IPS-18c (cell line): ENCODE data around the gene DPYSL4.
A peak's percentile ranks its signal among the peaks of the same experiment; 100 is the strongest.
"Not testable (repeated sequence)": the region's sequence is repeated elsewhere in the genome, so short reads cannot be mapped to it uniquely, and the experiment has no call there.

ENCODE experiments used
- H3K4me3 ChIP-seq: 2 replicates; pipeline ENCODE4 v1.7.0; 2013; ENCODE audit warnings: low read depth, mild to moderate bottlenecking, low read length, moderate library complexity; ENCODE audit not compliant: insufficient read depth
- H3K9me3 ChIP-seq: one replicate; pipeline ENCODE4 v1.6.1; 2013; ENCODE audit warnings: mild to moderate bottlenecking, low read length, moderate library complexity; ENCODE audit not compliant: control insufficient read depth, insufficient read depth

Gene DPYSL4

GRCh38 chr10:132158823-132159222 lies 27.9 kb upstream of the DPYSL4 start:
- Histone ChIP-seq H3K4me3 (no peak overlapping the region), H3K9me3 (peaks cover 2% of the 10 kb centered on the region)

GRCh38 chr10:132159302-132160230 lies 27.2 kb upstream of the DPYSL4 start:
- not testable (repeated sequence) for H3K4me3 ChIP-seq, H3K9me3 ChIP-seq

DNA sequence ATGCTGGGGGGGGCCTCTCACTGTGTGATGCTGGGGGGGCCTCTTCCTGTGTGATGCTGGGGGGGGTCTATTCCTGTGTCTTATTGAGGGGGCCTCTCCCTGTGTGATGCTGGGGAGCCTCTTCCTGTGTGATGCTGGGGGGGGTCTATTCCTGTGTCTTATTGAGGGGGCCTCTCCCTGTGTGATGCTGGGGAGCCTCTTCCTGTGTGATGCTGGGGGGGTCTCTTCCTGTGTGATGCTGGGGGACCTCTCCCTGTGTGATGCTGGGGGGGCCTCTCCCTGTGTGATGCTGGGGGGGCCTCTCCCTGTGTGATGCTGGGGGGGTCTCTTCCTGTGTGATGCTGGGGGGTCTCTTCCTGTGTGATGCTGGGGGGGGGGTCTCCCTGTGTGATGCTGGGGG lies 26.5 kb upstream of the DPYSL4 start:
- not testable (repeated sequence) for H3K4me3 ChIP-seq, H3K9me3 ChIP-seq

- not testable (repeated sequence) for H3K4me3 ChIP-seq, H3K9me3 ChIP-seq
Observed at GRCh38 chr10:132160834-132161622, 25.7 kb upstream of the DPYSL4 start.

- no peaks in the 10 kb centered on the region for H3K9me3 ChIP-seq
- H3K4me3 ChIP-seq, result no peak overlapping the region
Observed at GRCh38 chr10:132162021-132162531, 24.7 kb upstream of the DPYSL4 start.

DNA sequence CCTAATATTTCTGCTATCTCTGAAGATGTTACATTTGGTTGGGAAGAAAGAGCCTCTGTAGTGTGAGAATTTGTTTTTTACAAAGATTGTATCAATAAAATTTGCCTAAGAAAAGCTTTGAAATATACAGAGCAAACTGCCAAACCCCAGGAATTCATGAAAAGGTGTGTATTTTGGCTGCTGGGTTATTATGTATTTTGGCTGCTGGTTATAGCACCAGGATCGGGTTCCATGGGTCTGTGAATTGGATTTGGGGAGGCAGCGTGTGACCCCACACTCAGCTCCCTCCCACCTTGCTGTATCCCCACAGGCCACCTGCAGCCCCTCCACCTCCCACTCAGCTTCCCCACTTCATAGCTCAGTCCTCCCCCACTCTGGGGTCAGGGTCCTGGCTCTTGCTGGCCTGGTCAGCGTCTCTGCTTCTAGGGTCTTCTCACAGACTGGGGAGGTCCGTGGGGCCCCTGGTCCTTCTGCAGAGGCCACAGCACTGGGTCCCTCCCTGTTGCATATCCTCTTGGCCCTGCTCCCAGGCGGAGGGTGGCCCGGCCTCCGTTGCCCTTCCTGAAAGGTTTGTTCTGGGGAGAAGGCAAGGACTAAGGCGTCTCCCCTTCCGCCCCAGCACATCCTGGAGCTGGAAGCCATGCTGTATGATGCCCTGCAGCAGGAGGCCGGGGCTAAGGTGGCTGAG lies 24.0 kb upstream of the DPYSL4 start:
- H3K4me3 ChIP-seq, result peak overlapping the region; percentile 53
- H3K9me3 ChIP-seq, result no peaks in the 10 kb centered on the region

- Histone ChIP-seq H3K9me3 (no peaks in the 10 kb centered on the region), H3K4me3 (peak overlapping the region; percentile 53)
Observed at GRCh38 chr10:132163278-132163765, 23.4 kb upstream of the DPYSL4 start.

DNA sequence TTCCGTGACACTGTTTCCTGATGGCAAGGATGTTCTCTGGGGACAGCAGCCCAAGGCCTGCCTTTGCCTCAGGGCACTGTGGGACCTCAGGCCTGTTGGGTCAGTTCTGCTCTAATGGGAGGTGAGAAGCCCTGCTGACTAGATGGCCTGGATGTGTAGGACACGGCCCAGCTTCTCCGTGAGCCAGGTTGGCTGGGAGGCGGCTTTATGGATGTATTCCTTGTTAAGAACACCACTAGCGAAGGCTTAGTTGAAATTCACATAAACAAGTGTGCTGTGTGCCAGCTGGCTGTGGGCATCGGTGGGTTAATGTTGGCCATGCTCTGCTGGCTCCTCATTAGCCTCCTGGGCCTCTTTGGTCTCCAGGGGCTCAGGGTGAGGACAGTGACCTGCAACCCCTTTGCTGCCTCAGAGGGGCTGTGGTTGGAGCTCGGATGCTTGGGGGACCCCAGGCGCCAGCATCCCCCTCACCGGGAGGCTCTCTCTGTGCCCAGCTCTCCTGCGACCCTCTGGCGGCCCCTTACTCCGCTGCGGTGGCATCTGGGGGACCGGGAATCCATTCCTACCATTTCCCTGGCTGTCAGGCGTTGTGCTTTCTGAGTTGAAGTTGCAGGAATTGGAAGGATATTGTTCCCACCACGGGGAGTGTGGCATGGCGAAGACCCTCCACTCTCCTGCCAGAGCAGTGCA lies 22.8 kb upstream of the DPYSL4 start:
- Histone ChIP-seq H3K9me3 (no peaks in the 10 kb centered on the region), H3K4me3 (no peak overlapping the region)

DNA sequence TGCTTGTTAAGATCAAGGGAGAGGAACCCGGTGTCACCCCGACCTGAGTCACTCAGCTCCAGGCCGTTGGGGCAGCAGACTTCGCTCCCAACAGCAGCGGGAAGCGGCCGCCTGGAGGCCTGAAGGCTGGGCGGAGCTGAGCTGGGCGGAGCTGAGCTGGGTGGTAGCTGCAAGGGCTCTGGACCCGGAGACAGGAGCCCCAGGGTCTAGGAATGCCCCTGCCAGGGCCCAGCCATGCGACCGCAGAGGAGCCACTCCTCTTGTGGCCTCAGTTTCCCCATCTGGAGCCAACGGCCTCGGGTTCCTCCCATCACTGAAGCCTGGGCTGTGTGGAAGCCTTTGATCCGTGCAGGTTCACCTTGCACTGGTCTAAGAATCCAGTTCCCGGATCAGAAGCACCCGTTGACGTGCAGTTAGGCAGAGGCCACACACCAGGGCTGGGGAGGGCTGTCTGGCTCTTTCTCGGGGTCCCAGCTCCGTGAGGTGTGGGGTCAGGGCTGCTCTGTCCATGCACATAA lies 21.9 kb upstream of the DPYSL4 start:
- no peaks in the 10 kb centered on the region for H3K9me3 ChIP-seq
- no peak overlapping the region for H3K4me3 ChIP-seq

- H3K4me3 ChIP-seq, result no peak overlapping the region
- H3K9me3 ChIP-seq, result no peaks in the 10 kb centered on the region
Observed at GRCh38 chr10:132165416-132165980, 21.2 kb upstream of the DPYSL4 start.

DNA sequence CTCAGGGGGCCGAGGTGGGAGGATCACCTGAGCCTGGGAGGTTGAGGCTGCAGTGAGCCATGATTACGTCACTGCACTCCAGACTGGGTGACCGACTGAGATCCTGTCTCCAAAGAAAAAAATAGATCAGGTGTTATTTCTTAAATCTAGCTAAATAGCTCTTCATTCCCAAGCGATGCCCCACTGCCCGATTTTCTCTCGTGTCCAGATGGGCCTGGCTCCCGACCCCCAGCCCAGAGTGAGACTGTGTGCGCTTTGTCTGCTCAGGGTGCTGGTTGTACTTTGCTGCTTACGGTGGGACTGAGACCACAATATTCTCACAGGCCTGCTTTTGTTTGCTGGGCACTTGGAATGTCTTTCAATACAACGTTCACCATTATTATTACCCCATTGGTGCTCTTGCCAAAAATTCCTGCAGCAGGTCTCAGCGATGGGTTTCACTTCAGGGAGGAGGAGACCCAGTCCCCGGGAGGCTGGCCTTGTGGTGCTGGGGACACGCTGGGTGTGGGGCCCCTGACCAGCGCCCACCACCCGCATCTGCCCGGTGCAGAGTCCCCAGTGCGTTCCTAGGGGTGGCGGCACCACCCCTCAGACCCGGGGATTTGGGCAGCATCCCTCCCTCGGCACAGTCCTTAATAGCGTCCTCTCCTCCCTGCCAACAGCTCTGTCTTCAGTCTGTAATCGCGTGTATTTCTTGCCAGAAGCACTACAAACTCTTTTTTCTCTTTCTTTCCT lies 20.4 kb upstream of the DPYSL4 start:
- Histone ChIP-seq H3K9me3 (no peaks in the 10 kb centered on the region), H3K4me3 (no peak overlapping the region)

DNA sequence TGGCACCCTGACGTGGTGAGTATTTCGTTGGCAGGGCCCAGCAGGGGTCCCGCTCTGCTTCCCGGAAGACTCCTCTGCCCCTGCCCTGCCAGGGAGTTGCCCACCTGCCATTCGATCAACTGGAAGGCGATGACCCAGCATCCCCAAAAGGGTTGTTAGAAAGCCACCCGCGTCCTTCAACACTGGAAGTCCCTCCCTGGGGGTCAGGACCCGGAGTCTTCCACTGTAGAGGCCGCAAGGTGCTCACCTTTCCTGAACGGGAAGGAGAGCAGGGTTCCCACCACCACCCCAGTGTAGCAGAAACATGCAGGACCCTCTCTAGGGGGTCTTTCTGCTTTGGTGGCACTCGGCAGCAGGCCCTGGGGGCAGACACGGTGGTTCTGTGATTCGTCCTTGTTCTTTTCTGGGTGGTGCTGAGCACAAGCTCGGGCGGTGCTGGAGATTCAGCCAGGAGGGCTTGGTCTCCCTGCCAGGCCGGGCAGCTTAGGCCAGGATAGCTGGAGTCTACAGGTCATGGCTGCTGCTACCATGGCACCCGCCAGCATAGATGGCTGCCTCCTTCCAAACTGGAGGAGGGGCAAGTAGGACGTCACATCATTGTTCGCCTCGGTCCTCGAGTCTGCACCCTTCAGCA lies 19.6 kb upstream of the DPYSL4 start:
- H3K4me3 ChIP-seq, result no peak overlapping the region
- no peaks in the 10 kb centered on the region for H3K9me3 ChIP-seq

- Histone ChIP-seq H3K9me3 (no peaks in the 10 kb centered on the region), H3K4me3 (no peak overlapping the region)
Observed at GRCh38 chr10:132167976-132168375, 18.8 kb upstream of the DPYSL4 start.

GRCh38 chr10:132168571-132169030 lies 18.1 kb upstream of the DPYSL4 start:
- Histone ChIP-seq H3K4me3 (no peak overlapping the region), H3K9me3 (no peaks in the 10 kb centered on the region)

GRCh38 chr10:132169031-132169765 lies 17.6 kb upstream of the DPYSL4 start:
- H3K9me3 ChIP-seq, result no peaks in the 10 kb centered on the region
- H3K4me3 ChIP-seq, result no peak overlapping the region
